ENCODE results near the gene ISLR.

The ISLR gene

DNA sequence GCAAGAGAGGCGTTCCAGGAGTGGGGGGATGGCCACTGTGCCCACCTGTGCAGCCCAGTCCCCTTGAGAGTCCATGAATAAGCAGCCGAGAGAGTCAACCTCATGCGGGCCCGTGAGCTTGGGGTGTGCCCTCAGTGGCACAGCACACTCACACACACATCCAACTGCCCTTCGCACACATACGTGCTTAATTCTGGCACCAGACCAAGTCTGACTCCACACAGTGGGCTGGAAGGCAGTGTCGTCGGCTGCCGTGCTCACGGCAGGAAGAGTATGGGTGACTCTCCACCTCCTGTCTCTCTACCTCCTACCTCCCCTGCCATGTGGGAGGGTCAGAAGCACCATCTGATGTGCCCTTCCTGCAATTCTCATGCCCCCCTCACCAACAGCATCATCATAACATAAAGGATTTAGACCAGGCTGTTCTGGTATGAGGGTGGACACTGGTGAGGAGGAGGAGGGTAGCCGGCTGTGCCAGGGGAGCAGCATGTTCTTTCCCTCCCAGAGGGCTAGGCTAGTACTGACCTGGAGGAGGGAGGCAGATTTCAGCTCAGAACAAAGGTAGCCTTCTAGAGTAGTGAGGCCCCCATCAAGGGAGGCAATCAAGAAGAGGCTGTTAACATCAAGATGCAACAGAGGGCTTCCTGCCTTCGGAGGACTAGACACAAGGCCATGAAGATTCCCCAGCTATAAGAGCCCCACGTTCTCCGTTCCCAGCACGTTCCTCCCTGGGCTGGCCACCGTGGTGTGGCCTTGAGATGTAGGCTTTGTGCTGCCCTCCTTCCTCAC is 34.3 kb downstream of the ISLR start:
- TF ChIP-seq, protein P1, sequence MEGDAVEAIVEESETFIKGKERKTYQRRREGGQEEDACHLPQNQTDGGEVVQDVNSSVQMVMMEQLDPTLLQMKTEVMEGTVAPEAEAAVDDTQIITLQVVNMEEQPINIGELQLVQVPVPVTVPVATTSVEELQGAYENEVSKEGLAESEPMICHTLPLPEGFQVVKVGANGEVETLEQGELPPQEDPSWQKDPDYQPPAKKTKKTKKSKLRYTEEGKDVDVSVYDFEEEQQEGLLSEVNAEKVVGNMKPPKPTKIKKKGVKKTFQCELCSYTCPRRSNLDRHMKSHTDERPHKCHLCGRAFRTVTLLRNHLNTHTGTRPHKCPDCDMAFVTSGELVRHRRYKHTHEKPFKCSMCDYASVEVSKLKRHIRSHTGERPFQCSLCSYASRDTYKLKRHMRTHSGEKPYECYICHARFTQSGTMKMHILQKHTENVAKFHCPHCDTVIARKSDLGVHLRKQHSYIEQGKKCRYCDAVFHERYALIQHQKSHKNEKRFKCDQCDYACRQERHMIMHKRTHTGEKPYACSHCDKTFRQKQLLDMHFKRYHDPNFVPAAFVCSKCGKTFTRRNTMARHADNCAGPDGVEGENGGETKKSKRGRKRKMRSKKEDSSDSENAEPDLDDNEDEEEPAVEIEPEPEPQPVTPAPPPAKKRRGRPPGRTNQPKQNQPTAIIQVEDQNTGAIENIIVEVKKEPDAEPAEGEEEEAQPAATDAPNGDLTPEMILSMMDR (IDR thresholded peaks at IDR 0.05; ENCODE audit: extremely low read depth, insufficient read depth, missing control alignments): no peak
- no peak for DNase-seq (ENCODE audit: low spot score)
- in situ Hi-C loops (cut with MboI; ENCODE audit: low pct_unique_long_range_greater_than_20kb, low sequenced_read_pairs, unreplicated experiment): no loop called here

DNA sequence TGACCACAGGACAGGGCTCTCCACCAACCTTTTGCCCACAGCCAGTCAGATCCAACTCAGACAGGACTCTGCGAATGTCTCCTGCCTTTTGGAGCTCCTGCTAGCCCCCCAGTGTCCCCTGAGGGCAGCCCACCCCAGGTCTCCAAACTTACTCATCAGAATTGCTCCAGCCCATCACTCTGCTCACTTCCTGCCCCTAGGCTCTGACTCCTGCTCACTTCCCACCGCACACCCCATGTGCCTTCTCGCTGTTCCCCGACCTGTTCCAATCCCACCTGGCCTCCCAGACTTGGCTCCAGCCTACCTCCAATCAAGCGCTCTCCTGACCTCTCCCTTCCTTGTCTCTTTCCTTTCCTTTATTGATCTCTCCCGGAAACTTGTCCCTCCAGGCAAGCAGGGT is 35.0 kb downstream of the ISLR start:
- in situ Hi-C loops (cut with MboI; ENCODE audit: low pct_unique_long_range_greater_than_20kb, low sequenced_read_pairs, unreplicated experiment): no loop called here
- no peak for DNase-seq (ENCODE audit: low spot score)
- TF ChIP-seq, protein P1 (IDR thresholded peaks at IDR 0.05; ENCODE audit: extremely low read depth, insufficient read depth, missing control alignments): no peak

DNA sequence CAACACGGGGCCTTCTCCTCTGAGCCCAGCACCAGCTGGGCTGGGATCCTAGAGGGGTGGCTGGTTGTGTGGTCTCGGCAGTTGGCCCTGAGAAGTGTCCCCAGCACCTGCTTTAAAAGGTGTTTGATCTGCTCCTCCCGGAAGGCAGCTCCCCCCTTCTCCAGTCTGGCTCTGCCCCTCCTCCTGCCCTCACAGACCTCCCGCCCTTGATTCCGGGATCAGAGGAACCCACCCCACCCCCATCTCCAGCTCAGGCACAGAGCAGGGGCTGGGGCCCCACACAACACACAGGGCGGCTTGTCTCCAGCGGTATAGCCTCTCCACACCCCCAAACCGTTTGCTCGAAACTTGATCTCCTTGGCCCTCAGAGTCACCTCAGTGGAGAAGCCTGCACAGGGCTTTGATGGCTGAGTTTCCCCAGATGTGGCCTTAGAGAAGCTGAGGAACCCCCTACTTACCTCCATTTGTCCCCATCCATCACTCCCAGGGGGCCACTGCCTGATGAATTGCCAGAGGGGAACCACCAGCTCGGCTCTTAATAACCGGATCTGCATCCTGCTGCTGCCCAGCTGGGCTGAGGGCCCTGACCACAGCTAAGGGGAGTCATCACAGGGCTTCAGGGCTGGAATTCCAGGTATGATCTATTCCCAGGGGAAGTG is 35.5 kb downstream of the ISLR start:
- TF ChIP-seq, protein P1 (IDR thresholded peaks at IDR 0.05; ENCODE audit: extremely low read depth, insufficient read depth, missing control alignments): no peak
- in situ Hi-C loops (cut with MboI; ENCODE audit: low pct_unique_long_range_greater_than_20kb, low sequenced_read_pairs, unreplicated experiment): no loop called here
- DNase-seq (ENCODE audit: low spot score): no peak

DNA sequence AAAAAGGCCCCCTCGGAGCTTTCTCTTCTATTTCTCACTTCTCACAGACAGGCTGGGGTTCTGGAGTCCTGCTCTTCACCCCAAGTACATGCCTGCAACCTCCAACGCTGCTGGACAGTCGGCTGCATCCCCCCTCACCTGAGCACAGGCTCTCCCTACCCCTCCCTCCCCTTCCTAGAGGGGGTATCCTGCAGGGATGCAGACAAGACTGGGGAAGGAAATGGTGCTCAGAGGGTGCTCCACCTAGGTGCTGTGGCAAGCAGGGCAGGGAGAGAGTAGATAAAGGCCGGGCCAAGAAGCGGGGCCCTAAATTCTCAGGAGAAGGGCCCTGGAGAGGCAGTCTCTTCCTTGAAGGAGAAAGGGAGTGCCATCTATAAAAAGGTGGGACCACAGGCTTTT is 36.0 kb downstream of the ISLR start:
- TF ChIP-seq, protein P1 (IDR thresholded peaks at IDR 0.05; ENCODE audit: extremely low read depth, insufficient read depth, missing control alignments): no peak
- DNase-seq (ENCODE audit: low spot score): no peak
- in situ Hi-C loops (cut with MboI; ENCODE audit: low pct_unique_long_range_greater_than_20kb, low sequenced_read_pairs, unreplicated experiment): no loop called here

DNA sequence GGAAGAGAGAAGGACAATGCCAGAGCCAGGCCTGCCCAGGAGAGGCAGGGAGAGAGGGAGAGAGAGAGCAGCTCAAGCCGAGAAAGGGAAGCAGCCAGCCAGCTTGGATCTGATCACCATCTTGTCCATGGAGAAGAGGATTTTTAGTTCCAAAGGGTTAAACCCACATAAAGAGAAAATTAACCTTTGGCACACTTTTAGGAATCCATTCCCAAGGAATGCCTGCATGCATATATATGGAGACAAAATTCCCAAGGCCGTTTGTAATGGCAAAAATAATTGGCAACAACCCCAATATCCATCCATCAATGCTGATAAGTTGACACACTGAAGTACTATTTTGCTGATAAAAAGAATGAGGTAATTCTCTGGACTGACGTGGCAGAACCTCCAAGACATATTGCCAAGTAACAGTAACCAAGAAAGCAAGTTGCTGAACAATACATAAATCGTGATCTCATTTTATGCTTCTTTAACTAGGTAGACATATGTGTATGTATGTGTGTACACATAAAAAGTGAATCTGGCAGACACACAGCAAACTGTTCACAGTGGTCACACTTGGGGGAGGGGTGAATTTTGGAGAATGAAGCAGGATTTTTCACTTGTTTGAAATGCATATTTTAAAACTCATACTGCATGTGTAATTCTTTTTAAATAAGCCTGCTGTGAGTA is 36.6 kb downstream of the ISLR start:
- no peak for DNase-seq (ENCODE audit: low spot score)
- TF ChIP-seq, protein P1 (IDR thresholded peaks at IDR 0.05; ENCODE audit: extremely low read depth, insufficient read depth, missing control alignments): no peak
- in situ Hi-C loops (cut with MboI; ENCODE audit: low pct_unique_long_range_greater_than_20kb, low sequenced_read_pairs, unreplicated experiment): no loop called here

DNA sequence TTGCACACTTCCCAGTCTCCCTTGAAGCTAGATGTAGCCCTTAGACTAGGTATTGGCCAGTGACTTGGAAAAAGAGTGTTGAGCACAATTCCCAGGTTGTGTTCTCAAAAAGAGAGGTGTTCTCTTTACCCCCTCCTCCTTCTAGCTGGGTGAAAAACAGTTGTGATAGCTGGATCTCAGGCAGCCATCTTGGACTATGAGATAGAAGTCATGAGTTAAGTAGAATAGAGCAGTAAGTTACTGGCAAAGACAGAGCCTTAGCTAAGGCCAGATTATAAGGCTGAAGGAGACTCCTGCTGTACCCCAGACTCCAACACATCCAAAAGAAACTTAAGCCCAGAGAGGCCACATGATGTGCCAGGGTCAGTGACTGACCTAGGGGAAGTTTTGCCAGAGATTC is 37.2 kb downstream of the ISLR start:
- TF ChIP-seq, protein P1 (IDR thresholded peaks at IDR 0.05; ENCODE audit: extremely low read depth, insufficient read depth, missing control alignments): no peak
- in situ Hi-C loops (cut with MboI; ENCODE audit: low pct_unique_long_range_greater_than_20kb, low sequenced_read_pairs, unreplicated experiment): no loop called here
- no peak for DNase-seq (ENCODE audit: low spot score)
